HG02623 (cell line): ENCODE results near the gene SRSF6.
"Not testable (repeated sequence)": the region's sequence is repeated elsewhere in the genome, so short reads cannot be mapped to it uniquely, and the experiment has no call there.

Source experiments
- ATAC-seq: cut with Tn5 transposase; IDR thresholded peaks from one replicate; pipeline ENCODE4 v1.9.1; 2021; ENCODE audit warnings: moderate library complexity; ENCODE audit not compliant: unreplicated experiment

SRSF6 gene

GRCh38 chr20:43472671-43473380, 15.1 kb downstream of the SRSF6 start:
- ATAC-seq, result no peak

- ATAC-seq, result no peak
These were observed 15.6 kb downstream of the SRSF6 start for GRCh38 chr20:43473381-43473704.

DNA sequence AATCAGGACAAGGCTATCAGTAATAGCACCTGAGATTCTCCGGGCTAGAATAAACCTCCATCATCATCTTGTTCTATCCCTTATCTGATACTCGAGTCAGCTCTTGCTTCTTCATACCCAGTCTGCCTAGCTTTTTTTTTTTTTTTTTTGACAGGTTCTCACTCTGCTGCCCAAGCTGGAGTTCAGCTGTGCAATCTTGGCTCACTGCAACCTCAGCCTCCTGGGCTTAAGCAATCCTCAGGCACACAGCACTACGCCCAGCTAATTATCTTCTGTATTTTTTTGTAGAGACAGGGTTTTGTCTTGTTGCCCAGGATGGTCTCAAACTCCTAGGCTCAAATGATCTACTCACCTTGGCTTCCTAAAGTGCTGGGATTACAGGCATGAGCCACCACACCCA, 19.5 kb downstream of the SRSF6 start:
- no peak for ATAC-seq

GRCh38 chr20:43477619-43478018, 19.9 kb downstream of the SRSF6 start:
- ATAC-seq, result no peak

- ATAC-seq, result no peak
These were observed 32.3 kb downstream of the SRSF6 start for GRCh38 chr20:43490038-43490437.

DNA sequence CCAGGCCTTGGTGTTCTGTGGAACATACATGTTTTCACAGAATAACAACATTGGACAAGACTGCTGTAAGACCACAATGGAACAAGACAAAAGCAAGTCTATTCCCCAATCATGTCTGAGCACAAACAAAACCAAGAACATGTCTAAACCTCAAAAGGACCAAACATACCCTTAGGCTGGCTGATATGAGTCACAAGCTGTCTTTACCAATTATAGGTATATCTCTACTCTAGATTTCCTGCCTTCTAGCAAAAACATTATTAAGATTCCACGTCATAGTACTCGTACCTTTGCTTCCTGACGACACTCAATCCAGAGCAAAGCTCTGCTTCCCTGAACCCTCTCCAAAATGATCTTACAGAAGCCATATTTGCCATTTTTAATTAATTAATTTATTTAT, 34.4 kb downstream of the SRSF6 start:
- ATAC-seq, result peak; percentile 47

GRCh38 chr20:43495388-43495787, 37.7 kb downstream of the SRSF6 start:
- ATAC-seq, result no peak

DNA sequence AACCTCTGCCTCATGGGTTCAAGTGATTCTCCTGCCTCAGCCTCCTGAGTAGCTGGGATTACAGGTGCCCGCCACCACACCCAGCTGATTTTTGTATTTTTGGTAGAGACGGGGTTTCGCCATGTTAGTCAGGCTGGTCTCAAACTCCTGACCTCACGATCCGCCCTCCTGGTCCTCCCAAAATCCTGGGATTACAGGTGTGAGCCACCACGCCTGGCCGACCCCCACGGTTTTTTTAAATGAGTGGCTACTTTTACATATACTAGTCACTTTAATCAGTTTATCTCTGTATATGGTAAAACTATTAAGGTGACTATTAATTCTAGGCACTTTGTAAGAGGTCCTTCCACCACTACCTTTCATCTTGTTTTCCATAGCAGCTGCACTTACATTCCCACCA, 44.3 kb downstream of the SRSF6 start:
- not testable (repeated sequence) for ATAC-seq

DNA sequence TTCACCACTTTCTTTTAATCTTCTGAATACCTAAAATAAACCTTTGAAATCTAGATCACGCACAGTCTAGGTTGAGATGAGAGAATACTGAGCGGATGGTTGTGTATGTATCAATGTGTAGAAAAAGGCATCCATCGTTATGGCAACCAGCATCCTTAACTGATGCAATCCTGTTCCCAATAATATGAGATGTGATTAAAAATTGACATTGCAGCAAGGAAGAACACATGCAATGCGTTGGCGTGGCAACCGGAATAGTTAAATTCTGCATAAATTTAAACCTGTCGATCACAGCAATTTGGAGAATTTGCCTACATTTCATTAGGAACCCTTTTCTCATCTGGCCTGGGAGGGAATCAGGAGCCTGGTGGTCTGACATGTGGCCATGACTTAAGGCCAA, 48.5 kb downstream of the SRSF6 start:
- ATAC-seq, result no peak

DNA sequence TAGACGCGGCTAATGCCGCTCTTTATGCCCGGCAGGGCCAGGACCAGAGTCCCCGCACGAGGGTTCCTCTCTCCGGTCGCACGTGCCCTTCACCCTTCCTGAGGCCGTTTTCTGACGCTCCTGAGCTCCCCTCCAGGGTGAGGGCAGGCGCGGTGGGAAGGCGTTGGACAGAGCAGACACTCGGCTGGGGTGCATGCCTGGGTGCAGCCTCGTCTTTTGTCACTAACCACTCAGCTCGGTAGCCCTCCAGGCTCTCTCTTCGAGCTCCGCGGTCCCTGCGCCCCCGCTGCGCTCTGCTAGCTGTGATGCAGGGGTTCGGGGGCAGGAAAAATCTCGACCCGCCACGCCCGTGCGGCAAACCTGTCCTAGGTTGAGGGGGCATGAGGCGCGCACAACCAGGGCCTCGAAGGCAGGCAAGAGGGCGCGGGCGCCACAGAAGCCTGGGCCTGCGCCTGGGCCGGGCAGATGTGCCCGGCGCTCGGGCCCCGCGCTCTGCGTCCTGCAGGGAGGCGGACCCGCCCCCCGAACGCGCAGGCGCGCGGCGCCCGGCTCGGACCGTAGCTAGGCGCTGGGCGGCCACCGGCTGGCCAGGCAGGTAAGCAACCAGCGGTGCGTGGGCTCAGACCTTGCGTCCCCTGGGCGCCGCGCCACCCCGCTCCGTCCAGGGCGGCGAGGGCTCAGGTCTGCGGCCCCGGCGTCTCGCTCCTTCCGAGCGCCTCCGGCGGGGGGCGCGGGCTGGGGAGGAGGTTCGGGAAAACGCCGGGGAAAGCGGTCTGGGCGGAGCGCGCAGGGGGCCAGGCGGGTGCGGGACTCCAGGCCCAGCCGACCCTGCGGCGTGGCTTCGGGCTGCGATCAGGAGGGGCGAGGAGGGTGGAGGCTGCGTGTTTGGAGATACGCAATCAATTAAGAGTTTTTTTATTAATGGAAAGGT, 49.7 kb downstream of the SRSF6 start, which contains the start of gene L3MBTL1:
L3MBTL1 (plus strand) TSS at position 548 of the 931 bp plus-strand sequence. CDS start 5,807 bp downstream, outside the sequence.
- ATAC-seq, result no peak

DNA sequence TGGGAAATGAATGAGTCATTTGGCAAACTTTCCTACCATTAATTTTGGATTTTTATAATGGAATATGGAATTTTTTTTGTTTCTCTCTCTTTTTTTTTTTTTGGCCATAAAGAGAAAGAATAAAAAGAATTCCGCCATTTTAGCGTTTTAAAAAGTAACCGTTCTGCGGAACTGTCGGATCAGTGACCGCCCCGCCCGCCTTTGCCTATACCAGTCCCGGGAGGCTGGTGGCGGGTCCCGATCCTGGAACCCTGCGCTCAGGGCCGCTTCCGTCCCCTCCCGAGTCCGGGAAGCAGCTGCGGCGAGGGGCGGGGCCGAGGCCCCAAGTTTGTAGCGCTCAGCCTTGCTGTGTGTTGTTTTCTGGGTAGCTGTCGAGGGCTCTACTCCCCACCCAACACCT, 50.4 kb downstream of the SRSF6 start:
- no peak for ATAC-seq

GRCh38 chr20:43508604-43509040, 50.9 kb downstream of the SRSF6 start:
- ATAC-seq, result no peak

GRCh38 chr20:43511879-43512278, 54.2 kb downstream of the SRSF6 start:
- ATAC-seq, result no peak

DNA sequence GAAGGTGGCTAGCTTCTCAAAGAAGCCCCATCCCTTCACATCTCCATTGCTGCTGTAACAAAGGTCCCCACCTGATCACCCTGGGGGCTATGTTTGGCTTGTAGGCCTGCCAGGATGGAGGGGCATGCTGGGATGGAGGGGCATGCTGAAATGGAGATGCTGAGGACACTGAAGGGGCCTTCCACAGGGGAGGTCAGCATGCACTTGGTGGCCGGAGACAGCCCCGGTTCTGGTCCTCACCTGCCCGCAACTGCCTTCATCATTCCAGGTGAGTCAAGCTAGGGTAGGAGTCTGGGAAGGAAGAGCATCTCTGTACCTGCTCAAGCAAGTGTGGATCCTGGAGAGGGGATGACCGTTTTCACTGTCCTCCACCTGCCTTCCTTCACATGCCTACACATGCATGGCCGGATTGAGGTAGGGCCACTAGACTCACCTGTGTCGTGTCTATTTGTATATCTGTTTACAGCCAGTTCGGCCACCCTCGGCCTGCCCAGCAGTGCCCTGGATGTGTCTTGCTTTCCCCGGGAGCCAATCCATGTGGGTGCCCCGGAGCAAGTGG, 55.8 kb downstream of the SRSF6 start:
- ATAC-seq, result no peak
